Spleen (tissue), 7 donors: ENCODE measurements around the gene UNC13B.

Experiments used
- CTCF ChIP-seq, 11 experiments: fragments of 200-600 bp in 7 of 11; fragments of 450-650 bp in 4 of 11; sonication (generic) in 4 of 11; IDR thresholded peaks in 8 of 11; conservative IDR thresholded peaks in 3 of 11; 1 replicate in 7 of 11; 2 replicates in 4 of 11; pipeline versions ENCODE4 v1.4.0 to v1.8.0; 2016 to 2021; ENCODE audit warnings: antibody characterized with exemption in 11 of 11, inconsistent platforms in 4 of 11, mild to moderate bottlenecking in 1 of 11
- POLR2A ChIP-seq, 3 donors: fragments of 450-650 bp; IDR thresholded peaks; one replicate each; pipeline ENCODE4 v1.5.1; 2017; ENCODE audit warnings: antibody characterized with exemption in 3 of 3, mild to moderate bottlenecking in 1 of 3
- donor health status: DM: no; HTN: no; CAD: no; lungs with moderate emphysema.
- donor health status: DM: no; HTN: no; CAD: no.
- donor health status: DM: no; HTN: no; CAD: no.

- TF ChIP-seq CTCF (IDR thresholded peaks at IDR 0.05 in 8 of 11, conservative IDR thresholded peaks at IDR 0.05 in 3 of 11) (no peak), POLR2A (IDR thresholded peaks at IDR 0.05) (no peak)
Measured at GRCh38 chr9:35432076-35432475, 270.3 kb downstream of the UNC13B start.
